ENCODE results near the gene RCAN3.

The RCAN3 gene

GRCh38 chr1:24586970-24587820, 84.6 kb downstream of the RCAN3 start:
- peak; percentile 80 for DNase-seq

- no peak for DNase-seq
These were observed 85.9 kb downstream of the RCAN3 start for GRCh38 chr1:24588573-24588972.

- no peak for DNase-seq
These were observed 86.6 kb downstream of the RCAN3 start for GRCh38 chr1:24589200-24589599.

Data from CD4-positive, alpha-beta T cell treated with Interleukin-4 for 4 hours (primary cell).